Stimulated activated CD4-positive, alpha-beta T cell treated with anti-CD3 and anti-CD28 coated beads, Interleukin-1b, Interleukin-23, amount 100 ng/mL, for 24 hours (primary cell): Measurements from ENCODE around the gene DISP1.

Experiments
- DNase-seq, 4 experiments: peaks; one replicate each; pipeline ENCODE4 v3.0.0-alpha.2; 2020; ENCODE audit warnings: low read depth in 4 of 4, low spot score in 1 of 4

The DISP1 gene

GRCh38 chr1:222814536-222815439 is at the start of gene DISP1:
TSS of gene DISP1 (plus strand) at chr1:222815039. CDS start at chr1:222942824, 127,785 bp downstream.
- peak; percentile 43 to 66 (median 53) for DNase-seq

- DNase-seq: no peak
These were observed 47.7 kb upstream of the DISP1 start for GRCh38 chr1:222767152-222767571.

- no peak for DNase-seq
These were observed 46.2 kb upstream of the DISP1 start for GRCh38 chr1:222768592-222768991.

- DNase-seq: no peak
These were observed 45.7 kb upstream of the DISP1 start for GRCh38 chr1:222769181-222769580.

- no peak for DNase-seq
These were observed 44.7 kb upstream of the DISP1 start for GRCh38 chr1:222769971-222770620.

- DNase-seq: no peak
These were observed 41.9 kb upstream of the DISP1 start for GRCh38 chr1:222772996-222773379.

- DNase-seq: no peak
These were observed 37.4 kb upstream of the DISP1 start for GRCh38 chr1:222777463-222777862.

- DNase-seq: no peak
These were observed 36.9 kb upstream of the DISP1 start for GRCh38 chr1:222777977-222778376.

GRCh38 chr1:222781251-222781650 is 33.6 kb upstream of the DISP1 start:
- DNase-seq: no peak

GRCh38 chr1:222783051-222783450 is 31.8 kb upstream of the DISP1 start:
- no peak for DNase-seq

- DNase-seq: no peak
These were observed 30.5 kb upstream of the DISP1 start for GRCh38 chr1:222784371-222784770.

- no peak for DNase-seq
These were observed 29.9 kb upstream of the DISP1 start for GRCh38 chr1:222784916-222785315.

- DNase-seq: no peak
These were observed 29.3 kb upstream of the DISP1 start for GRCh38 chr1:222785529-222785928.

- no peak for DNase-seq
These were observed 28.7 kb upstream of the DISP1 start for GRCh38 chr1:222786121-222786520.

- no peak for DNase-seq
These were observed 27.1 kb upstream of the DISP1 start for GRCh38 chr1:222787729-222788128.

GRCh38 chr1:222788402-222789156 is 26.3 kb upstream of the DISP1 start:
- no peak for DNase-seq

GRCh38 chr1:222790115-222790514 is 24.7 kb upstream of the DISP1 start:
- no peak for DNase-seq

GRCh38 chr1:222790520-222790919 is 24.3 kb upstream of the DISP1 start:
- DNase-seq: no peak

GRCh38 chr1:222791006-222791710 is 23.7 kb upstream of the DISP1 start:
- no peak for DNase-seq

- no peak for DNase-seq
These were observed 22.1 kb upstream of the DISP1 start for GRCh38 chr1:222792744-222793143.
